Astrocyte (in vitro differentiated cells and primary cell): ENCODE measurements around the gene CTNND2. TPM values are rescaled to one million over a fixed set of nuclear protein-coding genes. Genes with fewer than 3 reads are reported as not detected.

Experiments used
- DNase-seq: peaks from one replicate; pipeline ENCODE4 v3.0.0-alpha.2; 2010; ENCODE audit warnings: low read depth
- FAIRE-seq: peaks from 2 replicates; lab custom pipeline; 2011; peaks lifted over from hg19 to GRCh38; lab: Jason Lieb, UNC
- H2AFZ ChIP-seq: 2 replicates; pipeline ENCODE4 v1.6.0; 2012; ENCODE audit warnings: low read depth, low read length, inconsistent platforms
- H3K27ac ChIP-seq: 2 replicates; pipeline ENCODE4 v1.5.1; 2011; ENCODE audit warnings: low read depth, low read length, inconsistent platforms
- H3K27me3 ChIP-seq: 2 replicates; pipeline ENCODE4 v1.6.0; 2011; ENCODE audit warnings: low read length, inconsistent platforms; ENCODE audit not compliant: insufficient read depth
- H3K36me3 ChIP-seq: 2 replicates; pipeline ENCODE4 v1.5.1; 2011; ENCODE audit warnings: low read length, inconsistent platforms; ENCODE audit not compliant: insufficient read depth
- H3K4me1 ChIP-seq: 2 replicates; pipeline ENCODE4 v1.5.1; 2011; ENCODE audit warnings: low read length, inconsistent platforms; ENCODE audit not compliant: insufficient read depth
- H3K4me2 ChIP-seq: 2 replicates; pipeline ENCODE4 v1.6.0; 2012; ENCODE audit warnings: low read length, inconsistent platforms
- H3K4me3 ChIP-seq: 2 replicates; pipeline ENCODE4 v1.5.1; 2011; ENCODE audit warnings: low read depth, mild to moderate bottlenecking, low read length, inconsistent platforms; ENCODE audit not compliant: insufficient read depth
- H3K79me2 ChIP-seq: 2 replicates; pipeline ENCODE4 v1.6.0; 2012; ENCODE audit warnings: mild to moderate bottlenecking, low read length, inconsistent platforms; ENCODE audit not compliant: insufficient read depth
- H3K9ac ChIP-seq: 2 replicates; pipeline ENCODE4 v1.6.0; 2012; ENCODE audit warnings: mild to moderate bottlenecking, low read length, inconsistent platforms
- H3K9me3 ChIP-seq: 2 replicates; pipeline ENCODE4 v1.5.1; 2012; ENCODE audit warnings: low read depth, mild to moderate bottlenecking, low read length, inconsistent platforms; ENCODE audit not compliant: insufficient read depth
- H4K20me1 ChIP-seq: 2 replicates; pipeline ENCODE4 v1.6.0; 2012; ENCODE audit warnings: low read length, inconsistent platforms; ENCODE audit not compliant: insufficient read depth
- H3K27ac Mint-ChIP-seq: one replicate; pipeline ENCODE4 v1.8.0; 2021; ENCODE audit warnings: mild to moderate bottlenecking, mixed read lengths; ENCODE audit not compliant: unreplicated experiment
- H3K27me3 Mint-ChIP-seq: one replicate; pipeline ENCODE4 v1.8.0; 2021; ENCODE audit warnings: low read depth, mixed read lengths; ENCODE audit not compliant: unreplicated experiment
- H3K36me3 Mint-ChIP-seq: one replicate; pipeline ENCODE4 v1.8.0; 2021; ENCODE audit warnings: low read depth, mixed read lengths; ENCODE audit not compliant: unreplicated experiment
- H3K4me1 Mint-ChIP-seq: one replicate; pipeline ENCODE4 v1.8.0; 2021; ENCODE audit warnings: low read depth, mixed read lengths; ENCODE audit not compliant: unreplicated experiment
- H3K4me3 Mint-ChIP-seq: one replicate; pipeline ENCODE4 v1.8.0; 2021; ENCODE audit warnings: mild to moderate bottlenecking, moderate library complexity, mixed read lengths; ENCODE audit not compliant: unreplicated experiment
- H3K9me3 Mint-ChIP-seq: one replicate; pipeline ENCODE4 v1.8.0; 2021; ENCODE audit warnings: mild to moderate bottlenecking, mixed read lengths; ENCODE audit not compliant: unreplicated experiment
- EZH2 ChIP-seq: IDR thresholded peaks from 2 replicates; pipeline ENCODE4 v1.6.1; 2012; ENCODE audit warnings: mild to moderate bottlenecking, low read length, inconsistent platforms; ENCODE audit not compliant: insufficient read depth
- total RNA-seq: library from RNA; stranded (reverse); gene quantifications from 2 replicates; pipeline ENCODE4 v1.2.1, GENCODE V29; 2021
- TF ChIP-seq, protein P1 (sequence below): IDR thresholded peaks from 2 replicates; pipeline ENCODE4 v1.5.1; 2011; ENCODE audit warnings: low read depth, mild to moderate bottlenecking, inconsistent platforms, low read length, moderate library complexity; ENCODE audit not compliant: insufficient read depth

Gene CTNND2
- total RNA-seq, 1 donor from 2014 or later: 4.5 TPM

DNA sequence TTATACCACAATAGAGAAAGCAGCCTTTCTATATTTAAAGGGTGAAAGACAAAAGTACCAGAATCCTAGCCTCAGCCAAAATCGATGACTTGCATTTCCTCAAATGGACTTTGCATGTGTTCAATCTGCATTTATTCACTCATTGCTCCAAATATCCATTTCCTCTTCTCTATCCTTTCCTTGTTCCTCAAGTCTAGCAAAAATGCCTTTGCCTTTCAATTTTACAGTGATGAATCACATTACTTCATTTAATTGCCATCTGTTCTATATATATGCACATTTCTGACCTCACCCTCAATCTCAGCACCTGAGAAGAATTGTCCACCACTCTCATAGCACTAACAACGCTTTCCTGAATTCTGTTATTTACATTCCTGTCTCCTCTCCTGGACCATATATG, 329.5 kb downstream of the CTNND2 start:
- no peak overlapping the region for H3K4me3 ChIP-seq
- no peaks in the 10 kb centered on the region for H4K20me1 ChIP-seq
- H3K27ac ChIP-seq: no peak overlapping the region
- H3K27me3 ChIP-seq: no peaks in the 10 kb centered on the region
- H3K4me1 Mint-ChIP-seq: no peaks in the 10 kb centered on the region
- H3K9me3 Mint-ChIP-seq: no peaks in the 10 kb centered on the region
- no peaks in the 10 kb centered on the region for H3K79me2 ChIP-seq
- FAIRE-seq (no peak), DNase-seq (no peak)
- H2AFZ ChIP-seq: no peak overlapping the region
- no peak overlapping the region for H3K9ac ChIP-seq
- H3K36me3 ChIP-seq: no peaks in the 10 kb centered on the region
- H3K4me1 ChIP-seq: no peaks in the 10 kb centered on the region
- H3K9me3 ChIP-seq: no peaks in the 10 kb centered on the region
- H3K4me2 ChIP-seq: no peak overlapping the region
- no peaks in the 10 kb centered on the region for H3K36me3 Mint-ChIP-seq
- H3K27ac Mint-ChIP-seq: no peak overlapping the region
- H3K27me3 Mint-ChIP-seq: no peaks in the 10 kb centered on the region
- H3K4me3 Mint-ChIP-seq: no peak overlapping the region
- TF ChIP-seq, protein P1, sequence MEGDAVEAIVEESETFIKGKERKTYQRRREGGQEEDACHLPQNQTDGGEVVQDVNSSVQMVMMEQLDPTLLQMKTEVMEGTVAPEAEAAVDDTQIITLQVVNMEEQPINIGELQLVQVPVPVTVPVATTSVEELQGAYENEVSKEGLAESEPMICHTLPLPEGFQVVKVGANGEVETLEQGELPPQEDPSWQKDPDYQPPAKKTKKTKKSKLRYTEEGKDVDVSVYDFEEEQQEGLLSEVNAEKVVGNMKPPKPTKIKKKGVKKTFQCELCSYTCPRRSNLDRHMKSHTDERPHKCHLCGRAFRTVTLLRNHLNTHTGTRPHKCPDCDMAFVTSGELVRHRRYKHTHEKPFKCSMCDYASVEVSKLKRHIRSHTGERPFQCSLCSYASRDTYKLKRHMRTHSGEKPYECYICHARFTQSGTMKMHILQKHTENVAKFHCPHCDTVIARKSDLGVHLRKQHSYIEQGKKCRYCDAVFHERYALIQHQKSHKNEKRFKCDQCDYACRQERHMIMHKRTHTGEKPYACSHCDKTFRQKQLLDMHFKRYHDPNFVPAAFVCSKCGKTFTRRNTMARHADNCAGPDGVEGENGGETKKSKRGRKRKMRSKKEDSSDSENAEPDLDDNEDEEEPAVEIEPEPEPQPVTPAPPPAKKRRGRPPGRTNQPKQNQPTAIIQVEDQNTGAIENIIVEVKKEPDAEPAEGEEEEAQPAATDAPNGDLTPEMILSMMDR: no peak
- TF ChIP-seq EZH2: no peak

DNA sequence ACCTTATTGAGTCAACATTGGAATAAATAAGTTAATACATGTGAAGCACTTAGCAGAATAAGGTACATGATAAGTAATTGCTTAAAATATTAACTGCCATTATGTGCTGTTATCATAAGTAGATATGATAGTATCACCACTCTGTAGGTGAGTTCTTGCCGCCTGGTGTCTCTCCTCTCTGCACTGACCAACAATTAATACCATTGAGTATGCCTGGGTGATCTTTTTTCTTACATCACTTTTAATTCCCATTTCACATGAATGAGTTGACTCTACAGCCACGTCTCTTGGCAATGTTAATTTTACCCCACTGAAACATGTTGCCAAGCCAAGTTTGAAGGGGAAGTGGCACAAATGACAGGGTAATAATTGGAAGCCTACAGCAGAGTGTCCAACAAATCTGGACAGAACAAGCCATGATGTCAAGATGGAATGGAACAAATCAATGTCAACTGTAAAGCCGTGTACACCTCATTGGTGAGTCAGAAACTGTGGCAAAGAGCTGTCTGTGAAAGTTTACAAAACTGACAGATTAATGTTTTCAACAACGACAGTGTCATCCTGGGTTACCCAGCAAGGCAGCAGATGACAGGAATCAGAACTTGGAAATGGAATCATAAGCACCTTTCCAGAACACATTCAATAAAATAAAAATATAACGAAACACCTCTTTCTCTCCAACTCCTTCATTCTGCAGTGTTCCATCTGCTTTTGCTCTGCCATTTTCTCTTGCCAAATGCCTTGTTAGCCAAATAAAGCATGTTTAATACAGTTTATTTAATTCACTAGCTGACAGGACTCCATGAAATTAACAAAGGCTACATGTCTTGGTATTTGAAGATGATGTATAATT, 330.9 kb downstream of the CTNND2 start:
- DNase-seq (no peak), FAIRE-seq (no peak)
- Mint-ChIP-seq H3K4me1 (no peaks in the 10 kb centered on the region), H3K4me3 (no peak overlapping the region), H3K27ac (no peak overlapping the region), H3K27me3 (no peaks in the 10 kb centered on the region), H3K9me3 (no peaks in the 10 kb centered on the region), H3K36me3 (no peaks in the 10 kb centered on the region)
- H3K9me3 ChIP-seq: no peaks in the 10 kb centered on the region
- no peak overlapping the region for H3K4me2 ChIP-seq
- H3K27ac ChIP-seq: no peak overlapping the region
- no peaks in the 10 kb centered on the region for H3K27me3 ChIP-seq
- H3K4me1 ChIP-seq: no peaks in the 10 kb centered on the region
- no peak overlapping the region for H3K9ac ChIP-seq
- TF ChIP-seq, protein P1: no peak
- TF ChIP-seq EZH2: no peak
- no peak overlapping the region for H2AFZ ChIP-seq
- H3K4me3 ChIP-seq: no peak overlapping the region
- H4K20me1 ChIP-seq: no peaks in the 10 kb centered on the region
- H3K36me3 ChIP-seq: no peaks in the 10 kb centered on the region
- no peaks in the 10 kb centered on the region for H3K79me2 ChIP-seq

DNA sequence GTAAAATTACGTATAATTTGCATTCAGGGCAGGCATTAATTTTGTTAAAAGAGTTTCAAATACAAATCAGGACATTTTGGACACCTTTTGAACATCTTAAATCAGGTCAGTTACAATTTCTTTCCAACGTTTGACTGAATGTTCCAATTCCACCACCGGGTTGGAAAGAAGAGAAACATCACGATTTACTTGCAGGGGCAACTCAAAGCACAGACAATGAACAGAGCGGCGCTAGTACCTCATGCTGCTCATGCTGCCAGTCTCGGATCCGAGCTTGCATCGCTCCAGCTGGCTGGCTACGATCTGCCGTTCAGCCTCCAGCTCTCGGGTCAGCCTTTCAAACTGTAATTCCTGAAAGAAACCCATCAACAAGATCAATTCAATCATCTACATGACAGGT, 339.5 kb downstream of the CTNND2 start:
- H3K27me3 ChIP-seq: no peaks in the 10 kb centered on the region
- H3K4me3 Mint-ChIP-seq: no peak overlapping the region
- TF ChIP-seq EZH2: no peak
- TF ChIP-seq, protein P1: no peak
- no peaks in the 10 kb centered on the region for H3K4me1 ChIP-seq
- H3K4me3 ChIP-seq: no peak overlapping the region
- H3K9me3 Mint-ChIP-seq: peaks cover 3% of the 10 kb centered on the region
- FAIRE-seq (no peak), DNase-seq (peak; percentile 13)
- H3K4me2 ChIP-seq: peak overlapping the region; percentile 49
- H3K27me3 Mint-ChIP-seq: peaks cover 2% of the 10 kb centered on the region
- no peaks in the 10 kb centered on the region for H3K79me2 ChIP-seq
- H3K9me3 ChIP-seq: no peaks in the 10 kb centered on the region
- H3K27ac Mint-ChIP-seq: no peak overlapping the region
- H3K36me3 Mint-ChIP-seq: no peaks in the 10 kb centered on the region
- H3K4me1 Mint-ChIP-seq: no peaks in the 10 kb centered on the region
- H3K27ac ChIP-seq: no peak overlapping the region
- H3K9ac ChIP-seq: no peak overlapping the region
- H2AFZ ChIP-seq: no peak overlapping the region
- H3K36me3 ChIP-seq: no peaks in the 10 kb centered on the region
- H4K20me1 ChIP-seq: no peaks in the 10 kb centered on the region
